NK-92 treated with Interleukin-12 subunit alpha and Interleukin-12 subunit beta, amount 100 ng/mL, for 24 hours (cell line): Measurements from ENCODE around the gene PRTN3.

Experiments
- DNase-seq: peaks from one replicate; lab custom pipeline; 2025; lab: John Stamatoyannopoulos, UW

Gene PRTN3

DNA sequence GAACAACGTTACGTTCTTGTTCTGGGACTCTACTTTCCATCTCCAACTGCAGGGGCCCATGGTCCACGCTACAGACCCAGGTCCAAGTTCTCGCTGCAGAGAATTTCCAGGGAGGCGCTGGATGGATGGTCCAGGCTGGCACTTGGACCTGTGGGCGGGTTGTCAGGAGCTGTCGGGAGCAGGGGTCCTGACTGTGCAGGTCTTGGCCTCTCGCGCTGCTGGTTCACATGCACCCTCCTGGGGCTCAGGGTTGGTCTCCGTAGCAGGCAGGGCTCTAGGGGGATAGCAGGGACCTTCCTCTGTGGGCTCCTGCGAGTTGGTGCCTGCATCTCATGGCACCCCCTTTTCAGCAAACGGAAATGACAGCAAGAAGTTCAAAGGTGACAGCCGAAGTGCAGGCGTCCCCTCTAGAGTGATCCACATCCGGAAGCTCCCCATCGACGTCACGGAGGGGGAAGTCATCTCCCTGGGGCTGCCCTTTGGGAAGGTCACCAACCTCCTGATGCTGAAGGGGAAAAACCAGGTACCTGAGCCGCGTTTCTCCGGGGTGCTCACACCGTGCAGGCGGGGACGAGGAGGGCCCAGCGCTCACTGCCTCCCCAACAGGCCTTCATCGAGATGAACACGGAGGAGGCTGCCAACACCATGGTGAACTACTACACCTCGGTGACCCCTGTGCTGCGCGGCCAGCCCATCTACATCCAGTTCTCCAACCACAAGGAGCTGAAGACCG is 36.9 kb upstream of the PRTN3 start:
- DNase-seq: no peak

DNA sequence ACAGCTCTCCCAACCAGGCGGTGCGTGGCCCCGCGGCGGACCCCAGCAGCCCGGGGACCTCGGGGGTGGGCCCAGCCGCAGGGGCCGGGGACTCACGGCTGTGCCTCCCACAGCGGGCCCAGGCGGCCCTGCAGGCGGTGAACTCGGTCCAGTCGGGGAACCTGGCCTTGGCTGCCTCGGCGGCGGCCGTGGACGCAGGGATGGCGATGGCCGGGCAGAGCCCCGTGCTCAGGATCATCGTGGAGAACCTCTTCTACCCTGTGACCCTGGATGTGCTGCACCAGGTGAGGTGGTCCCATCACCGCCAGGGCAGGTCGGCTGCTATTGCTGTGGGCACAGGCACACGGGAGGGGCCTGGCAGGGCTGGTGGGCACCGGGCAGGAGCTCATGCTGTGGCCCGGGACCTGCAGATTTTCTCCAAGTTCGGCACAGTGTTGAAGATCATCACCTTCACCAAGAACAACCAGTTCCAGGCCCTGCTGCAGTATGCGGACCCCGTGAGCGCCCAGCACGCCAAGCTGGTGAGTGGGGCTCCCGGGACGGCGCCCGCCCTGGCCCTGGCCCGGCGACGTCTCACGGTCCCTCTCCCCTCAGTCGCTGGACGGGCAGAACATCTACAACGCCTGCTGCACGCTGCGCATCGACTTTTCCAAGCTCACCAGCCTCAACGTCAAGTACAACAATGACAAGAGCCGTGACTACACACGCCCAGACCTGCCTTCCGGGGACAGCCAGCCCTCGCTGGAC is 36.2 kb upstream of the PRTN3 start:
- no peak for DNase-seq

- DNase-seq: no peak
Measured at GRCh38 chr19:805166-805551, 35.6 kb upstream of the PRTN3 start.

DNA sequence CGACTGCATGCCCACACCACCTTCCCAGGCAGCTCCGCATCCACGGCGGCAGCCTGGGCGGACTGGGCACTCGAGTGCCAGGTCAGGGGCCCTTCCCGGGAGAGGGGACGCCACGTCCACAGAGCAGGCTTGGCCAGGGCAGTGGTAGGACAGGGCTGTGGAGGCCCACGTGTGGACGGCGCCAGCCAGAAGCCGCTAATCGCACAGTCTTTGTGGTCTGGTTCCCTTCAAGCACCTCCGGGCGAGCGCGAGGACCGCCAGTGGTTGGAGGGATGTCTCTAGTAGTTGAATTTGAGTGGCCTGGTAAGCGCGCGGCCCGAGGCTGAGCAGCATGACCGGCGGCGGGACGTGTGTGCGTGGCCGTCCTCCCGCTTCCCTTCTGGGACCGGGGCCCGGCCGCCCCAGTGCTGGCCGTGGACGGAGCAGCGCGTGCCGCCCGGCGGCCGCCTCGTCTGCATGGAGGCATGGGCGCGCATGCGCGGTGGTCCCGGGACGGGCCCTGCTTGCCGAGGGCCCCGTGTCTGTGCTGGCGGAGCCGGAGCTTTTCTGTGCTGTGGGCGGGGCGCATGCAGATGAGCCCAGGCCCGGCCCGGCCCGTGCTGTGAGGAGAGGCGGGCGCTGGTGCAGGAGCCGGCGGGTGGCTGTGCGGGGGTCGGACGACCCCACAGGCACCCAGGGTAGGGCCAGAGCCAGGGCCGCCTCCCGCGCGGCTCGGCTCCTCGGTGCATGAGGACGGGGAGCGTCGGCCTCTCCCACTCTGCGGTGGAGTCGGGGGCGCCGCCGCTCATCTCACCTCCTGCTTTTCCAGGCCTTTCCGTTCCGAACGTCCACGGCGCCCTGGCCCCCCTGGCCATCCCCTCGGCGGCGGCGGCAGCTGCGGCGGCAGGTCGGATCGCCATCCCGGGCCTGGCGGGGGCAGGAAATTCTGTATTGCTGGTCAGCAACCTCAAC is 34.9 kb upstream of the PRTN3 start:
- no peak for DNase-seq

GRCh38 chr19:806815-807421 is 33.9 kb upstream of the PRTN3 start:
- no peak for DNase-seq

GRCh38 chr19:807627-808422 is 33.0 kb upstream of the PRTN3 start:
- no peak for DNase-seq

DNA sequence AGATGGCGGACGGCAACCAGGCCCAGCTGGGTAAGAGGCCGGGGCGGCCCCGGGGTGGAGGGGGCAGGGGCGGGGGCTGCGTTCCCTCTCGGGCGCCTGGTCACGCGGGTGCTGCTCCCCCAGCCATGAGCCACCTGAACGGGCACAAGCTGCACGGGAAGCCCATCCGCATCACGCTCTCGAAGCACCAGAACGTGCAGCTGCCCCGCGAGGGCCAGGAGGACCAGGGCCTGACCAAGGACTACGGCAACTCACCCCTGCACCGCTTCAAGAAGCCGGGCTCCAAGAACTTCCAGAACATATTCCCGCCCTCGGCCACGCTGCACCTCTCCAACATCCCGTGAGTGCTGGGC is 32.4 kb upstream of the PRTN3 start:
- no peak for DNase-seq

DNA sequence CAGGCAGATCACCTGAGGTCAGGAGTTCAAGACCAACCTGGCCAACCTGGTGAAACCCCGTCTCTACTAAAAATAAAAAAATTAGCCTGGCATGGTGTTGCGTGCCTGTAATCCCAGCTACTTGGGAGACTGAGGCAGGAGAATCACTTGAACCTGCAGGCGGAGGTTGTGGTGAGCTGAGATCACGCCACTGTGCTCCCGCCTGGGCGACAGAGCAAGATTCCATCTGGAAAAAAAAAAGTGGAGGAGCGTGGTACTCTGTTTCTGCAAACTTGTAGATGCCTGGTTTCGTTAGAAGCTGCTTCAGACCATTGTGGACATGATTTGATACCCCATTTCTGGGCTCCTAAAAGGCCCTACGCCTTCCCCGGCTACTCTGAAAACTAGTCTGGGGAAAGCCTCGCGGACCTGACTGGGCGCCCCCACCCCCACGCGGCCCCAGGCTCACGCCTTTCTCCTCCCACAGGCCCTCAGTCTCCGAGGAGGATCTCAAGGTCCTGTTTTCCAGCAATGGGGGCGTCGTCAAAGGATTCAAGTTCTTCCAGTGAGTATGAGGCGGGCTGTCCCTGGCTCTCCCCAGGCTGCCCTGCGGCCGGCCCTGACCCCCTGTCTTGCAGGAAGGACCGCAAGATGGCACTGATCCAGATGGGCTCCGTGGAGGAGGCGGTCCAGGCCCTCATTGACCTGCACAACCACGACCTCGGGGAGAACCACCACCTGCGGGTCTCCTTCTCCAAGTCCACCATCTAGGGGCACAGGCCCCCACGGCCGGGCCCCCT is 30.5 kb upstream of the PRTN3 start:
- no peak for DNase-seq

DNA sequence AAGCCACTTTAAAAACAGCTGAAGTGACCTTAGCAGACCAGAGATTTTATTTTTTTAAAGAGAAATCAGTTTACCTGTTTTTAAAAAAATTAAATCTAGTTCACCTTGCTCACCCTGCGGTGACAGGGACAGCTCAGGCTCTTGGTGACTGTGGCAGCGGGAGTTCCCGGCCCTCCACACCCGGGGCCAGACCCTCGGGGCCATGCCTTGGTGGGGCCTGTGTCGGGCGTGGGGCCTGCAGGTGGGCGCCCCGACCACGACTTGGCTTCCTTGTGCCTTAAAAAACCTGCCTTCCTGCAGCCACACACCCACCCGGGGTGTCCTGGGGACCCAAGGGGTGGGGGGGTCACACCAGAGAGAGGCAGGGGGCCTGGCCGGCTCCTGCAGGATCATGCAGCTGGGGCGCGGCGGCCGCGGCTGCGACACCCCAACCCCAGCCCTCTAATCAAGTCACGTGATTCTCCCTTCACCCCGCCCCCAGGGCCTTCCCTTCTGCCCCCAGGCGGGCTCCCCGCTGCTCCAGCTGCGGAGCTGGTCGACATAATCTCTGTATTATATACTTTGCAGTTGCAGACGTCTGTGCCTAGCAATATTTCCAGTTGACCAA is 29.8 kb upstream of the PRTN3 start:
- DNase-seq: no peak

GRCh38 chr19:811506-812048 is 29.2 kb upstream of the PRTN3 start:
- DNase-seq: no peak

DNA sequence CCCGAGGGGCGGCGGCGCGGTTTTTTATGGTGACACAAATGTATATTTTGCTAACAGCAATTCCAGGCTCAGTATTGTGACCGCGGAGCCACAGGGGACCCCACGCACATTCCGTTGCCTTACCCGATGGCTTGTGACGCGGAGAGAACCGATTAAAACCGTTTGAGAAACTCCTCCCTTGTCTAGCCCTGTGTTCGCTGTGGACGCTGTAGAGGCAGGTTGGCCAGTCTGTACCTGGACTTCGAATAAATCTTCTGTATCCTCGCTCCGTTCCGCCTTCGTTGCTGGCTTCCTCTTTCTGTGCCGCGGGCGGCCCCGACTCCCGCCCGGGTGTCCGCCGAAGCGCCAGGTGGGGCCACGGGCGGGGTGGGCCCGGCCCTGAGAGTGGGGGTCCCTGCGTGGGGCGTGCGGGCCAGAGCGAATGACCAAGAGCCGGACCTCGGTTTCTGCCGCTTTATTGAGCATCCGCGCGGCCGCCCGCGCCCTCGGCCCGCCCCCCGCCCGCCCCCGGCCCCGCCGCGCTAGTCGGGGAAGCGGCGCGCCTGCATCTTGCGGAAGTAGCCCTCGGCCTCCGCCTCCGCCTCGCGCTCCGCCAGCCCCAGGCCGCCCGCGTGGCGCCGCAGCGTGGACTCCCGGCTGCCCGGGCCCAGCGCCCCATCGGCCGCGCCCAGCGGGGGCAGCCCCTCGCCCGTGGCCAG is 28.6 kb upstream of the PRTN3 start:
- no peak for DNase-seq

GRCh38 chr19:812747-813218 is 28.0 kb upstream of the PRTN3 start:
- DNase-seq: no peak

- DNase-seq: no peak
Measured at GRCh38 chr19:813219-814151, 27.3 kb upstream of the PRTN3 start.

- no peak for DNase-seq
Measured at GRCh38 chr19:814152-815078, 26.4 kb upstream of the PRTN3 start.

DNA sequence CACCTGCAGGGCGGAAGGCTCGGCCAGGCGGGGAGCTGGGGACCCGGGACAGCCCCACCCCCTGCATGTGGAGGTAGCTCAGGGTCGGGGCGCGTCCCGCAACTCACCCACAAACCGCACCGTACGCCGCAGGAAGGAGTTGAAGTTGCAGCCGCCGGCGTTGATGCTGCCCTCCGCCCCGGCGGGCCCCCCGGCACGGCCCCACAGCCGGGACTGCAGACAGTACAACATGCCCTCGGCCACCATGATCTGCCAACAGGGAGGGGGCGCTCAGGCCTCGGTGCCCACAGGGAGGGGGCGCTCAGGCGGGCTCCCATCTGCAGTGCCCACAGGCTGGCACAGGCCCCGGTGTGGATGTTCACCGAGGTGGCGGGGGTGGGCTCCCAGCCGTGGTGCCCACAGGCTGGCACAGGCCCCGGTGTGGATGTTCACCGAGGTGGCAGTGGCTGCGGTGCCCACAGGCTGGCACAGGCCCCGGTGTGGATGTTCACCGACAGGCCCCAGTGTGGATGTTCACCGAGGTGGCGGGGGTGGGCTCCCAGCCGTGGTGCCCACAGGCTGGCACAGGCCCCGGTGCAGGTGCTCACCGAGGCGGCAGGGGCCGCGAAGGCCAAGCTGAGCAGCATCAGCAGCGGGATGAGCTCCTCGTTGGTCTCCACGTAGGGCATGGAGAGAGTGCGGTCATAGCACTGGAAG is 25.6 kb upstream of the PRTN3 start:
- DNase-seq: no peak

- DNase-seq: no peak
Measured at GRCh38 chr19:815775-816499, 24.9 kb upstream of the PRTN3 start.
